Stimulated activated CD8-positive, alpha-beta memory T cell treated with anti-CD3 and anti-CD28 coated beads, Interleukin-15, amount 100 ng/mL, for 24 hours (primary cell): Measurements from ENCODE around the gene TNRC6A.
"Not testable (repeated sequence)": the region's sequence is repeated elsewhere in the genome, so short reads cannot be mapped to it uniquely, and the experiment has no call there.

Source experiments
- DNase-seq: peaks from one replicate; pipeline ENCODE4 v3.0.0-alpha.2; 2020; ENCODE audit warnings: low read depth

The TNRC6A gene

DNA sequence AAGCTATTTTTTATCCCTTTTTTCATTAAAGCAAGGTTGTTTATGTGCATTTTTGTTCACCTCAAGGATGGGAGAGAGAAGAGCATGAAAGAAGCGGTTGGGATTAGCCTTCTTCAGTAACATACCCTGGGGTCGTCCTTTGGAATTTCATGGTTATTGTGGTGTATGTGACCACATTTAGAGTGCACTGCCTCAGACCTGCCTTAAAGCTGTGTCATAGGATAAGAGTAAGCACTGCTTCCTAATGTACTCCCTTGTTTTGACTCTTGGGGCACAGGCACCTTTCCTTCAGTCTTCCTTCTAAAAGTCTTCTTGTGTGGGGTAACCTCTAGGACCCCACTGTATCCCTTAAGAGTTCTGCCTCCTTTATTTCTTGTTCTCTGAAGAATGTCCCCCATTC is 28.9 kb downstream of the TNRC6A start:
- DNase-seq: no peak

DNA sequence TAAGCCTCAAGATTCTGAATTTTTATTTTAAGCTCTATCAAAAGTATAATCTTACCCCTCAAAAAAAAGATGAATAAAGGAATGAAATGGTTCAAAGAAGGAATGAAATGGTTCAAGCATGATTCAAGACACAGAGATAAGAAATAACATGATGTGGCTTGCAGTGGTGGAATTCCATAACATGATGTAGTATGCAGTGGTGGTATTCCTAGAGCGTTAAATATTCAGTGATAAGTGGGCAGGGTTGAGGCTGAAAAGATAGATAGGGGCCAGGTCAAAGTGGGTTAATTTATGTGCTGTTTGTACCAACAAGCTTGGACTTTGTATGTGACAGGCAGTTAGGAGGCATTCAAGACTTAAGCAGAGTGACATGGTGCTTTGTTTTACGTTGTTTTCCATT is 29.6 kb downstream of the TNRC6A start:
- DNase-seq: no peak

DNA sequence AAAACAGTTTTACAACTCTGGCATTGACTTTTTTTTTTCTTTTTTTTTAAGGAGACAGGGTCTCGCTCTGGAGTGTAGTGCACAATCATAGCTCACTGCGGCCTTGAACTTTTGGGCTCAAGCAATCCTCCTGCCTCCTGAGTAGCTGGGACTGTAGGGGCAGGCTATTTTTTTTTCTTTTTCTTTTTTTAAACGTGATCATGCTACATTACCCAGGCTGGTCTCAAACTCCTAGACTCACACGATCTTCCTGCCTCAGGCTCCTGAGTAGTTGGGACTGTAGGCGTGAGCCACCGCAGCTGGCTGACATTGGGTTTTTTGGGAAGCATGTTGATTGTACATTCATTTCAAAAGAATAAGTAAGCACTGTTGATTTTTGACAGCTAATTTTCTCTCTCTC is 32.1 kb downstream of the TNRC6A start:
- no peak for DNase-seq

DNA sequence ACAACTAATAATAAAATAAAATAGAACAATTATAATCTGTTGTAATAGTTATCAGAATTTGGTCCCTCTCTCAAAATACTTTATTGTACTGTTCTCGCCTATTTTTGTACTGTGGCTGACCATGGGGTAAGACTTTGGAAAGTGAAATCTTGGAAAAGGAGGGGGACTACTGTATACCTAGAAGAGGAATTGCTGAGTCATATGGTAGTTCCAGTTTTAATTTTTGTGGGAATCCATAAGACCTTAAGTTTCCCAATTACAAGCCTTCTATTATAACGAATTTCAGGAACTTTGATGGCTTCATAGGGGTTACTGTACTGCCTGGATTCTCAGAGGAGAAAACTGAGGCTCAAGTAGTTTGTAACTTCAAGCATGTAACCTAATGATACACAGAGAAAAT is 35.5 kb downstream of the TNRC6A start:
- no peak for DNase-seq

DNA sequence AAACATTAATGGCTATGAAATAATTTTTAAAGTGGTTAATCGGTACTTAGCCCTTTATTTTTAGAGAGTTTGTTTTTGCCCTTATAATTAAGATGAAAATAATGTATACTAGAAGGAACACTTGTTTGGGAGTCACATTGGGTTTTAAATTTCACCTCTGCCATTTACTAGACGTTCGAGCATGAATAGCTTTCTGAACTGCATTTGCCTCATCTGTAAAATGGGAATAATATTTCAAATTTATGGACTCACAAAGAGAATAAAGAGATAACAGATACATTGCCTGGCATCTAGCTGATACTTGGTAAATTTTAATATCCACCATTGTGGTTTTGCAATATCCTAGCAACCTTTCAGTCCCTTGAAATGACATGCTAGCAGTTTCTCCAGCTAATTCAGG is 36.6 kb downstream of the TNRC6A start:
- no peak for DNase-seq

DNA sequence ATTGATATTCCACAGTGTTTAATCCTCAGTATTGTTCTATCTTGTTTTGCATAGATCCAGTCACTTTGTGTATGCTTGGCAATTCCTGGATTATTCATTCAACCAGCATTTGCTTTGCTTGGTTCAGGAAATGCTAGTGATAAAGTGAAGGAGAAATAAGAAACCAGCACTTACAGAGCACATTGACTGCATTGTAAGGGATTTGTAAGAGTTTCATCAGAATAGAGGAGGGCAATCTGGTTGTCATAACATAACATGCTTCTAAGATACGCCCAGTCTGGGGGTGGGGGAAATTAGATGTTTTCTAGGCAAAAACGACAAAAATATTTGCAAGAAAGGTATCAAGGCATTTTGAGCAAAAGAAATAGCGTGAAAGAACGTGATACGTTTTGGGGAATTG is 40.4 kb downstream of the TNRC6A start:
- DNase-seq: no peak

DNA sequence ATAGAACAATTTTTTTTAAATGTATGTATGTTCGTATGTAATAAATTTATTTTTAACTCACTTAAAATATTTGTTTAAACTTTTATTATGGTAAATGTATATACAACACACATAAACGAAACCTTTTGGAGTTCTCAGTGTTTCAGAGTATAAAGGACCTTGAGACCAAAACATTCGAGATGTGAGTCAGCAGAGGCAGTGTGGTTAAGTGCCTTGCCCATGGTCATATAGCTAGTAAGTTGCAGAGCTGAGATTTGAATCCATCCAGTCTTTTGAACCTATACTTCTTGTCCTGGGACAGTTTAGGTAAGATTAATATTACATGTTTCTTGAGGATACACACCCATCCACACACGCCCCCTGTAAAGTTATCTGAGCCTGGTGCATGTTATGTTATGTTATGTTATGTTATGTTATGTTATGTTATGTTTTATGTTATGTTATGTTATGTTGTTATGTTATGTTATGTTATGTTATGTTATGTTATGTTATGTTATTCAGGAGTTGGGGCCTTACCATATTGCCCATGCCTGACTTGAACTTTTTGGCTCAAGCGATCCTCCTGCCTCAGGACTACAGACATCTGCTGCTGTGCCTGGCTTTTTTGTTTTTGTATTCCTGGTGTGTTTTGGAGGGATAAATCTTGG is 41.8 kb downstream of the TNRC6A start:
- DNase-seq: no peak

DNA sequence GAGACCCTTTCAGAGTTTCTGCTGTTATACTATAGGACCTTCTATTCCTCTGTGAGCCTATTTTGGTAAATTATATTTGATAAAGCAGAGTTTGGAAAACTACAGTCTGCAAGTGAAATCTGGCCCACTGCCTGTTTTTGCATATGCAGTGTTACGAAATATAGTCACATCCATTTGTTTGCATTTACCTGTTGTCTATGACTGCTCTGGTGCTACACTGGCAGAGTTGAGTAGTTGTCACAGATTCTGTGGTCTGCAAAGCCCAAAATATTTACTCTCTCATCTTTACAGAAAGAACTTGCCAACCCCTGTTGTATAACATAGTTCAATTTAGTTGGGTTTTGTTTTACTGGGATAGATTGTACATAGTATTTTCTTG is 42.3 kb downstream of the TNRC6A start:
- no peak for DNase-seq

DNA sequence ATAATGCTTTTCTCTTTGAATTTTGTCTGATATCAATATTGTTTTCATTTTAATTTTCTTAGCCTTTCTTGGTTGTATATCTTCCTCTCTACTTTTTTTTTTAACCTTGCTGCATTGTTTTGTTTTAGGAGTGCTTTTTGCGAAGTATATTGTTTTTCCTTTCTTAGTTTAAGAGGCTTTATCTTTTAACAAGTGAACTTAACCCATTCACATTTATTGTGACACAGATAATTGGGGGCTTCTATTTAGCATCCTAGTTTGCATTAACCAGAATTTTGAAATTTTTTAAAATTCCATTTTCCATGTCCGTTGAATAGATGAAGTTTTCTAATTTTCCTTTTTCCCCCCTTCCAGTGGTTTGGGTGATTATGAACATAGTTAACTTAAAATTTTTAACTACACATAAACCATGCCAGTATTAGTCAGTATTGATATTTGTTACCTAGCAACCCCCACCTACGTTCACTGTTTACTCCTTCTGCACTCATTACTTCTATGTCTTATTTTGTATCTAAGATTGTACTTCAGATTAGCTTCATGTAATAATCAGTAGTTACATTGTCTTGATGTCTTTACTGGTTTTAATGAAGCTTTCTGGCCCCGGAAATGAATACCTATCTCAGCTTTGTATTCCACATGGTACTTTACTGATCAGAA is 44.4 kb downstream of the TNRC6A start:
- no peak for DNase-seq

DNA sequence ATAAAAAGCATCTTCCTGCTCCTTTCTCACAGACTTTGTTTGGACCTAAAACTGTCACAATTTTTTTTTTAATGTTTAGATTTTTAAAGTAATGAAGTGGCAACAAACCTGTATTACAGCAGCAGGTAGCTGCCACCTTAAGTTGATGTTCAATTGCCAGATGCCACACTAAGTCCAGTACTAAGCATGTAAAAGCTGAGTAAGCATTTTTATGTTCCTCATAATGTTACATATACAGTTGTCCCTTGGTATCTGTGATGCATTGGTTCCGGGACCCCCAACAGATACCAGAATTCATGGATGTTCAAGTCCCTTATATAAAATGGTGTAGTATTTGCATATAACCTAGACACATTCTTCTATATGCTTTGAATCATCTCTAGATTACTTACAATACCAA is 45.1 kb downstream of the TNRC6A start:
- DNase-seq: no peak

DNA sequence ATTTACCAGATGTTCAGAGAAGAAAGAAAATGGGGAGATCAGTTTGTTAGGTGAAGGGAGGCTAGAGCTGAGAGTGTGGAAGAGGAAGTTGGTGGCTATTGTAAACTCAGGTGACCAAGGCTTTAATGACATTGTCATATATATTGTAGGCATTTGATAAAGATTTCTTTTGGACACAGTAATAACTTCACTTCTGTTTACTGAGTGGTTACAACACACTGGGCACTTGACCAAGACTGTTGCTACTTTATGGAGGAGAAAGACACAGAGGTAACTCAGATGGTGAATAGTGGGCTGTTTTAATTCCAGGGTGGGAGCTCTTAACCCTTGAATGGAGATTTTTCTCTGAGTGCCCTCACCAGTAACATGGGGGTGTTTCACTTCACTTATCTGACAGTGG is 46.0 kb downstream of the TNRC6A start:
- DNase-seq: no peak

DNA sequence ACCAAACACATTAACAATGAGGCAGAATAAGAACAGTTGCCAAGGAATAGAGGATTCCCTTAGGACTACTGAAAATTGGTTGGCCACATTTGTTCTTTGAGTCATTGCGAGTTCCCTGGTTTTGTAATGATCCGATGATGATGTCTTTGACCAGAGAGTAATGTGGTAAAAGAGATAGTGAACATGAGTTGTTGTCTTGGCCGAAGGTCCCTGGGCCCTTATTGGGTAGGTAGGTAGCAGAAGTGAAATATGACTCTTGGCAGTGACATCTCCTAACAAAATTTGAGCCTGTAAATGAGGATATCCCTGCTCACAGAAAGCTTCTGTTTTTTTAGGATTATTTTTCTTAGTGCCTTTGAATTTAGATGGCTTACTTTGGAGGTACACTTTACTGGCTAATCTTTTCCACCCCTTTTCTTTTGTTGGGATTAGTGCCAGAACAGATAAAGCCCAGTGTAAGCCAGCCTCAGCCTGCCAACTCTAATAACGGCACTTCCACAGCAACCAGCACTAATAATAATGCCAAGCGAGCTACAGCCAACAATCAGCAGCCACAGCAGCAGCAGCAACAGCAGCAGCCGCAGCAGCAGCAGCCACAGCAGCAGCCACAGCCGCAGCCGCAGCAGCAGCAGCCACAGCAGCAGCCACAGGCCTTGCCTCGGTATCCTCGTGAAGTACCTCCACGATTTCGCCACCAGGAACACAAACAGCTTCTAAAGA is 47.2 kb downstream of the TNRC6A start:
- DNase-seq: no peak

DNA sequence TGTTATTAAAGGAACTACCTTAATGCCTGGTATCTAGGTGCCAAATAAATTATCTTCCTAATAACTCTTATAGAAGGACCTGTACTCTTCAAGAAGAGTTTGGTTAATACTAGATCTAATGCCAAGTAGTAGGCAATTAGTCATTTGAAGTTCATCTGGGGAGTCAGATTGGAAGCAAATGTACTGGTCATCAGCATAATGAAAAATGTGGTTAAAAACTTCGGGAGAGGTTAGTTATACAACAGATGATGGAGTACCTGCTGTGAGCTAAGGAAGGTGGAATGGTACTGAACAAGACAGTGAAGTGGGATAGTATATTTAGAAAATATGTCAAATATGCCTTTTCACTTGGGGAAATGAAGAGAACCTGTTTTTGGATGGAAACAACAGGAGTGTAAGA is 49.2 kb downstream of the TNRC6A start:
- no peak for DNase-seq

DNA sequence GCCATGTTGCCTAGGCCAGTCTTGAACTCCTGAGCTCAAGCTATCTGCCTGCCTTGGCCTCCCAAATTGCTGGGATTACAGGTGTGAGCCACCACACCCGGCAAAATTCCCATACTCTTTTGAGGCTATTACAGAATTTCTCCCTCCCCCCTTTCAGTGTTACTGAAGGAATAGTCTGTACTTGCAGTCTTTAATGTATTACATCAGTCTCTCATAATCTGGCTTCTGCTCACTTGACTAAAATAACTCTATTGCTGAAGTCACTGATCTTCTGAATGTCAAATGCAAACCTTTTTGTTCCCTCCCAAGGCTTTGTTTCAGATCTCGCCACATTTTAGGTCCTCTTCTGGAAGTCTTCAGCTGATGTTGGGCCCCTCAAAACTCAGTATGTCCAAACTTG is 51.8 kb downstream of the TNRC6A start:
- no peak for DNase-seq

DNA sequence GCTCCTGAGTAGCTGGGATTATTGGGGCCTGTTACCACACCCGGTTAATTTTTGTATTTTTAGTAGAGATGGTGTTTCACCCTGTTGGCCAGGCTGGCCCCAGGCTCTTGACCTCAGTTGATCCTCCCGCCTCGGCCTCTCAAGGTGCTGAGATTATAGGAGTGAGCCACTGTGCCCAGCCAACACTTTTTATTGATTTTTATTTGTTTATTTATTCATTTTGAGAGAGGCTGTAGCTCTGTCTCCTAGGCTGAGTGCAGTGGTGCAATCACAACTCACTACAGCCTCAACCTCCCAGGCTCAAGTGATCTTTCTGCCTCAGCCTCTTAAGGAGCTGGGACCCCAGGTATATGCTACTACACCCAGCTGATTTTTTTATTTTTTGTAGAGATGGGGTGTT is 54.7 kb downstream of the TNRC6A start:
- DNase-seq: no peak

DNA sequence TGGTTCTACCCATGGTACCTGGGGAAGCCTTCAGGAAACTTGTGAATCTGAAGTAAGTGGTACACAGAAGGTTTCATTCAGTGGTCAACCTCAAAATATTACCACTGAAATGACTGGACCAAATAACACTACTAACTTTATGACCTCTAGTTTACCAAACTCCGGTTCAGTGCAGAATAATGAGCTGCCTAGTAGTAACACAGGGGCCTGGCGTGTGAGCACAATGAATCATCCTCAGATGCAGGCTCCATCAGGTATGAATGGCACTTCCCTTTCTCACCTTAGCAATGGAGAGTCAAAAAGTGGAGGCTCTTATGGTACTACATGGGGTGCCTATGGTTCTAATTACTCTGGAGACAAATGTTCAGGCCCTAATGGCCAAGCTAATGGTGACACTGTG is 60.4 kb downstream of the TNRC6A start:
- DNase-seq: no peak

DNA sequence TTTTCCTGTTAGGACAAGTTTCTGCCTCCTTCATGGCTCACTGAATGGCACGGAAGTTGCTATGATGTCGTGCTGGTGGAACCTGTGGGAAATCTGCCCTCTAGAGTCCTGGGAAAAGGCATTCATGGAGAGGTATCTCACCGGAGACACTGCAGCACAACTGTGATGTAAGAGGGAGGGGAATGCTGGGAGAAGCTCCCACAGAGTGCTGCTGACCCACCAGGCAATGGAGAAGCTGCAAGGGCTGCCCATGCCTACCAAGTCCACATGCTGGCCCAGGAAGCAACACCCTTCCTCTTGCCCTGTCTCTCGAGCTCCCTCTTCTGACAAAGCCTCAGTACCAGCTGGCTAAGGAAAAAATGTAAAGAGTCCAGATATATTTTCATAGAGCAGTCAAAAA is 71.1 kb downstream of the TNRC6A start:
- no peak for DNase-seq

DNA sequence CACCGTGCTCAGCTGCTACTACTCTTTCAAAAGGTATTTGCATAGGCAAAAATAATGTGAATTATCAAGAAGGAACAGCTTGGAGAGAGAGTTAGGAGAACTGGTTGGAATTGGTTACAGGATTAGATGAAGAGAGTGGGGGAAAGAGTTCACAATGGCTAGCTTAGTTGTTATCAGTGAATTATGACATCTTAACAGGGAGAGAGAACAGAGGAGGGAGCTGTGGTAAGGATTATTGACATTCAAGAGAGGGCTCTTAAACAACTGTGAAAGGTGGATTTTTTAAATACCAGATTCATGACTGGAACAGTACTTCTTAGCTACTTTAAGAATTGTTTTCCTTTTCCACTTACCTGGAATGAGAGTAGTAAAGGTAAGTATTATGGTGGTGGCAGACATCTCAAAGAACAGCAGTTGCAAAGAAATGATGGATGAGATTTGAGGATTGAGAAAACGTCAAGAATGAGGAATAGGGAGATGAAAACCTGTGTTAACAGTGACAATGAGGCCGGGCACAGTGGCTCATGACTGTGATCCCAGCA is 72.4 kb downstream of the TNRC6A start:
- DNase-seq: no peak

DNA sequence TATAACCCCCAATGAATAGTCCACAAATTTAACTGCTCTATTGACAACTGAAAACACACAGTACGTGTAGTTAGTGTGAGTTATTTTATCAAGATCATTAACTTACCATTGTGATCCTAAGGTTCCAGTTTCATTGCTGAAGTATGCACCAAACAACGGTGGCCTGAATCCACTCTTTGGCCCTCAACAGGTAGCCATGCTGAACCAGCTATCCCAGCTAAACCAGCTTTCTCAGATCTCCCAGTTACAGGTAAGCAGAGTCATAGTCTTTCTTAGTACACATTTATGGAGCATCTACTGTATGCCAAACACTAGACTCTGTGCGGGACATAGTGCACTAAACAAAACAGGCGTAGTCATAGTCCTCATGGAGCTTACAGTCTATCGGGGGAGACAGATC is 76.0 kb downstream of the TNRC6A start:
- DNase-seq: no peak

DNA sequence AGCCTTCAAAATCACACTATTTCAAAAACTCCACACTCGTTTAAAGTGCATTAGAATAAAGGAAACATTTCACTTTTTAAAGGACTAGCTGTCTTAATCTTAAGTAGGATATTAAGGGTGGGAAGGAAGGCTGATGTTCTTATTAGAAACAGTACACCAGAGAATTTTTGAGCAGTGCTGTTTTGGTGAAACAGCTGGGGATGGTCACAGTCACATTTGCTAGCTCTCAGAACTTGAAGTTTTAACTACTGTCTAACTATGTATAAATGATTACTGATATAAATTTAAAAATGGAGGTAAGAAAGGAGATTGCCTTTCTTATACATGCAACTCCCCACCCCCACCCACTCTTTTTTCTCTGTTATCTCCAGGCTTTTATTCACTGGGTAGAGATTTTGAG is 77.8 kb downstream of the TNRC6A start:
- no peak for DNase-seq

DNA sequence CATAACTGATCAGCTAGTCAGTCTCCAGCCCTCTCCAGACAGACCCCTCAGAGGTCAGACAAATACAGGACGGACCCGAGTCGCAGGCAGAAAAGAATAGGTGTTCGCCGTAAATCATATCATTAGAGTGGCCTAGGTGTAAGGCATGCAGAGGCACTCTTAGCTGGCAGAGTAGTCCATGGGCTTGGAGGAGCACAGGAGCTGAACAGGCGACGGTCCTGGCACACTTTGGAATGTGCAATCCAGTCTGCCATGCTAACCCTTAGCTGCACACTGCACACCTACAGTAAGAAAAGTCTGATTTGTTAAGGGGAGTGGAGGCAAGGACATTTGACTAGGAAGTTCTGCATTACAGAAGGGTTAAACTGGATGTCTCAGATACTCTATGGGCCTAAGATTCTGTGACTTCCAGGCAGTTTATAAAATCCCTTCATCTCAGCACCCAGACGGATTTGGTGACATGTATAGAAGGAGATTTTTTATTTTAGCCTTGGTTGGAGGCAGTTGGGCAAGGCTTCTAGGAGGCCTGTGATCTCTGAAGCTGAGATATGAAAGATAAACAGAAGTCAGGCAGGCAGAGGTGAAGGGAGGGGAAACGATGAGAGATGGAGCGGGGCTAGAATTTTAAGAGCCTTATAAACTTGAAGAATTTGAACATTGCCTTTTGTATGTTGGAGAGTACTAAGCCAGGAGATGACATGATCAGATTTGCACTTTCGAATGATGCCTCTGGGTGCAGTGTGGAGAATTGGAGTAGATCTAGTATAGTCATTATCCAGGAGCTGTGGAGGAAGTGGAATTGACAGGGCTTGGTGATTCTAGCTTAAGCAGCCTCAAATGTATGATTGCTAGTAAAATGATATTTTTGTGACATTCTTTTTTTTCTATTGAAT is 81.7 kb downstream of the TNRC6A start:
- no peak for DNase-seq

DNA sequence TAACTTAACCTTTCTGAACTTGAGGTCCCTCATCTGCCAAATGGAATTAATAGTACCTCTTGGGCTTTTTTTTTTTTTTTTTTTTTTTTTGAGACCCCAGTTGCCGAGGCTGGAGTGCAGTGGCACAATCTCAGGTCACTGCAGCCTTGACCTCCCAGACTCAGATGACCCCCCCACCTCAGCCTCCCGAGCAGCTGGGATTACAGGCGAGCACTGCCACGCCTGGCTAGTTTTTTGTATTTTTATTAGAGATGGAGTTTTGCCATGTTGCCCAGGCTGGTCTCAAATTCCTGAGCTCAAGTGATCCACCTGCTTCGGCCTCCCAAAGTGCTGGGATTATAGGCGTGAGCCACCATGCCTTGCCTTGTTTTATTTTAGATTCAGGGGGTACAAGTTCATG is 83.4 kb downstream of the TNRC6A start:
- not testable (repeated sequence) for DNase-seq
